Adrenal gland (tissue), 12 donors: Measurements from ENCODE around the gene SLC15A4. TPM values are rescaled to one million over a fixed set of nuclear protein-coding genes. Genes with fewer than 3 reads are reported as not detected.
"Not testable (repeated sequence)": the region's sequence is repeated elsewhere in the genome, so short reads cannot be mapped to it uniquely, and the experiment has no call there.

Source experiments
- DNase-seq, 7 donors: peaks; one replicate each; pipeline ENCODE4 v3.0.0-alpha.2; 2019 to 2020
- H3K27ac ChIP-seq, 5 donors: fragments of 200-600 bp; sonication (generic) in 4 of 5; 1 replicate in 3 of 5; 2 replicates in 2 of 5; pipeline versions ENCODE4 v1.5.1 to v1.8.0; 2016 to 2020; ENCODE audit warnings: mild to moderate bottlenecking in 1 of 5
- H3K27me3 ChIP-seq: fragments of 200-600 bp; 2 replicates; pipeline ENCODE4 v1.8.0; 2021
- H3K36me3 ChIP-seq, 2 donors: fragments of 200-600 bp; replicated peaks in 1 of 2; 1 replicate in 1 of 2; 2 replicates in 1 of 2; pipeline versions ENCODE4 v1.5.1 to v1.8.0; 2018 to 2022
- H3K4me1 ChIP-seq, 2 donors: fragments of 200-600 bp; replicated peaks in 1 of 2; 1 replicate in 1 of 2; 2 replicates in 1 of 2; pipeline versions ENCODE4 v1.5.1 to v1.8.0; 2018 to 2021
- H3K4me3 ChIP-seq, 4 donors: fragments of 200-600 bp; sonication (generic) in 3 of 4; one replicate each; pipeline ENCODE4 v1.5.1; 2016 to 2018
- H3K9me3 ChIP-seq, 3 donors: fragments of 200-600 bp; sonication (generic) in 1 of 3; replicated peaks in 1 of 3; 1 replicate in 2 of 3; 2 replicates in 1 of 3; pipeline versions ENCODE4 v1.5.1 to v1.8.0; 2016 to 2021
- POLR2A ChIP-seq, 2 donors: fragments of 450-650 bp; IDR thresholded peaks; one replicate each; pipeline ENCODE4 v1.6.1; 2017; ENCODE audit warnings: antibody characterized with exemption in 2 of 2, mild to moderate bottlenecking in 2 of 2, moderate library complexity in 1 of 2
- WGBS, 4 donors: extraction: QIAGEN DNeasy Blood & Tissue Kit in 2 of 4; methylation state at CpG; one replicate each; pipeline versions ENCODE4 v1.1.5 to v1.1.7; 2013 to 2017; 5-methylcytosine and 5-hydroxymethylcytosine counted together
- intact Hi-C, 2 donors: fragments of 100-400 bp; cut with DNase I; formaldehyde crosslinking; loops; one replicate each; pipeline versions ENCODE4 v1.14.1 to v1.15.0; 2022 to 2023
- polyA plus RNA-seq, 3 donors: library from polyadenylated mRNA; stranded (reverse); fragments of 200-250 nt in 2 of 3; fragments of 350-450 nt in 1 of 3; fragmentation: Illumina TruSeq in 1 of 3; extraction: RNeasy Lipid Tissue Mini Kit (QIAGEN cat#74804) in 1 of 3; gene quantifications; one replicate each; pipeline ENCODE4 v1.2.3, GENCODE V29; 2013 to 2014
- total RNA-seq, 9 donors: library from RNA; depleted of rRNA in 4 of 9; stranded (reverse); fragments of >200 nt in 4 of 9; fragments of 120-200 nt in 1 of 9; fragmentation: NEBNext Ultra II Directional in 1 of 9; extraction: Animal tissue kit (Norgen Biotek cat#: 25700) in 1 of 9; gene quantifications; one replicate each; pipeline versions ENCODE4 v1.1.0 to v1.2.4, GENCODE V29; 2013 to 2023
- TF ChIP-seq, protein P1 (sequence below), 6 experiments: fragments of 450-650 bp in 4 of 6; fragments of 200-600 bp in 2 of 6; sonication (generic) in 1 of 6; IDR thresholded peaks; 1 replicate in 5 of 6; 2 replicates in 1 of 6; pipeline versions ENCODE4 v1.5.1 to v1.8.0; 2016 to 2021; ENCODE audit warnings: antibody characterized with exemption in 6 of 6, mild to moderate bottlenecking in 2 of 6, moderate library complexity in 1 of 6
- donor health status: healthy with polysubstance abuse.
- donor health status: Bipolar disorder and iron deficiency.
- donor health status: DM: yes; HTN: yes; CAD: no.
- donor health status: DM: no; HTN: no; CAD: no.
- donor health status: DM: no; HTN: no; CAD: no.
- donor health status: DM: yes; HTN: yes; CAD: no.

SLC15A4 gene
- total and polyA plus RNA-seq, 12 donors, result 7.1 to 31.5 (median 16.5) TPM

DNA sequence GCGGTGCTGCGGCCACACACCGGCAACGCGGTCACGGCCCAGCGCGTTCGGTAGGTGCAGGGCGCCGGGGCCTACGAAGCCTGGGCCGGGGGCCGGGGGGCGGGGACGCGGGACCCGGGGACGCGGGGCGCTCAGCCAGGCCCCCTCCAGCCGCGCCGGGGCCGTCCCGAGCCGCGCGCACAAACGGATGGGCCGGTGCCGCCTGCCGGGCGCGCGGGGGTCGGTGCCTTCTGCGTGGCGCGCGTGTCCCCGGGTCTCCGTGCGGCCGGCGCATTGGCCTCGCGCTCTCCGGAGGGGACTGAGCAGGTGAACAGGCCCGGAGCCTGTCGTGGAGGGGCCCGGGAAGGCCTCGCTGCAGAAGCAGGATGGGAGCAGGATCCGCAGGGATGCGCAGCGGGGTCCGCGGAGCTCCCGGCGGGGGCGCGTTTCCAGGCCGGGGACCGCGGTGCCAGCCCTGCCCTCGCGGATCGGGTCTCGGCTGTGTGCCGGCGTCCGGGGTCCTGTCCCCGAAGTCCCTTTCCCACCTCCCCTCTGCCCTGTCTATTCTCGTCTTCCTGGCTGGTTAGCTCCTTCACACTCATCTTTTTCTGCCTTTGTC, 29.9 kb upstream of the SLC15A4 start:
- Histone ChIP-seq H3K9me3 (no peaks in the 10 kb centered on the region), H3K27me3 (peaks cover 12% of the 10 kb centered on the region), H3K36me3 (no peaks in the 10 kb centered on the region), H3K4me3 (peak overlapping the region in 1 of 4 donors; percentile 23), H3K27ac (no peak overlapping the region), H3K4me1 (no peaks in the 10 kb centered on the region)
- 1 to 4% (median 1%) methylated on average over 13 to 74 of the region's 74 CpGs for WGBS, 4 donors
- TF ChIP-seq, protein P1, sequence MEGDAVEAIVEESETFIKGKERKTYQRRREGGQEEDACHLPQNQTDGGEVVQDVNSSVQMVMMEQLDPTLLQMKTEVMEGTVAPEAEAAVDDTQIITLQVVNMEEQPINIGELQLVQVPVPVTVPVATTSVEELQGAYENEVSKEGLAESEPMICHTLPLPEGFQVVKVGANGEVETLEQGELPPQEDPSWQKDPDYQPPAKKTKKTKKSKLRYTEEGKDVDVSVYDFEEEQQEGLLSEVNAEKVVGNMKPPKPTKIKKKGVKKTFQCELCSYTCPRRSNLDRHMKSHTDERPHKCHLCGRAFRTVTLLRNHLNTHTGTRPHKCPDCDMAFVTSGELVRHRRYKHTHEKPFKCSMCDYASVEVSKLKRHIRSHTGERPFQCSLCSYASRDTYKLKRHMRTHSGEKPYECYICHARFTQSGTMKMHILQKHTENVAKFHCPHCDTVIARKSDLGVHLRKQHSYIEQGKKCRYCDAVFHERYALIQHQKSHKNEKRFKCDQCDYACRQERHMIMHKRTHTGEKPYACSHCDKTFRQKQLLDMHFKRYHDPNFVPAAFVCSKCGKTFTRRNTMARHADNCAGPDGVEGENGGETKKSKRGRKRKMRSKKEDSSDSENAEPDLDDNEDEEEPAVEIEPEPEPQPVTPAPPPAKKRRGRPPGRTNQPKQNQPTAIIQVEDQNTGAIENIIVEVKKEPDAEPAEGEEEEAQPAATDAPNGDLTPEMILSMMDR (IDR thresholded peaks at IDR 0.05), result no peak
- TF ChIP-seq POLR2A (IDR thresholded peaks at IDR 0.05), result no peak
- intact Hi-C loops, result no loop called here
- DNase-seq, result no peak

DNA sequence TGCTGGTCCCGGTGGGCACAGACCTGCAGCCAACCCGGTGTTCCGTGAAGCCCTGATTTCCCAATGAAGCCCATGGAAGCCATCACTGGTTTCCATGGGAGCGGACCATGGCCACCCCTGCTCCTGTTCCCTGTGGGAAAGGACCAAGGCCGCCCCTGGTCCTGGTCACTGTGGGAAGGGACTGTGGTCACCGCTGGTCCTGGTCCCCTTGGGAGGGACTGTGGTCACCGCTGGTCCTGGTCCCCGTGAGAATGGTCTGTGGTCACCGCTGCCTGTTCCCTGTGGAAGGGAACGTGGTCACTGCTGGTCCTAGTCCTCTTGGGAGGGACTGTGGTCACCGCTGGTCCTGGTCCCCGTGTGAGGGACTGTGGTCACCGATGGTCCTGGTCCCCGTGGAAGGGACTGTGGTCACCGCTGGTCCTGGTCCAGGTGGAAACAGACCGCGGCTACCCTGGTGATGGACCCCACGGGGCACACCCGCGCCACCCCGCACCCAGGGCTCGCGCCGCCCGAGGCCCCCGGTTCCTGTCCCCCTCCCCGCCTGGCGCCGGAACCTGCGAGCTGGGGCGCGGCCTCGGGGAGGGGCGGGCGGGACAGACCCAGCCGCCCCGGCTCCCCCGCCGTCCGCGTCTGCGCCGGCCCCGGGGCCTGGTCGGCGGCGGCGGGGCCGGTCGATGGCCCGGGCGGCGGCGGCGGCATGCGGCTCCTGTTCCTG, 29.3 kb upstream of the SLC15A4 start, which contains the start of gene GLT1D1:
TSS of gene GLT1D1 (plus strand) at position 594 of the 715 bp plus-strand sequence. CDS start at position 698, 104 bp downstream.
- Histone ChIP-seq H3K36me3 (no peaks in the 10 kb centered on the region), H3K4me3 (peak within 1 kb of the TSS in 1 of 4 donors; percentile 23), H3K4me1 (no peaks in the 10 kb centered on the region), H3K27me3 (peaks cover 12% of the 10 kb centered on the region), H3K27ac (no peak within 1 kb of the TSS), H3K9me3 (no peaks in the 10 kb centered on the region)
- TF ChIP-seq, protein P1 (IDR thresholded peaks at IDR 0.05), result no peak
- no peak for TF ChIP-seq POLR2A (IDR thresholded peaks at IDR 0.05)
- intact Hi-C loops, result no loop called here
- no peak for DNase-seq
- WGBS, 4 donors, result 3 to 70% (median 23%) methylated on average over 2 to 56 of the region's 56 CpGs

DNA sequence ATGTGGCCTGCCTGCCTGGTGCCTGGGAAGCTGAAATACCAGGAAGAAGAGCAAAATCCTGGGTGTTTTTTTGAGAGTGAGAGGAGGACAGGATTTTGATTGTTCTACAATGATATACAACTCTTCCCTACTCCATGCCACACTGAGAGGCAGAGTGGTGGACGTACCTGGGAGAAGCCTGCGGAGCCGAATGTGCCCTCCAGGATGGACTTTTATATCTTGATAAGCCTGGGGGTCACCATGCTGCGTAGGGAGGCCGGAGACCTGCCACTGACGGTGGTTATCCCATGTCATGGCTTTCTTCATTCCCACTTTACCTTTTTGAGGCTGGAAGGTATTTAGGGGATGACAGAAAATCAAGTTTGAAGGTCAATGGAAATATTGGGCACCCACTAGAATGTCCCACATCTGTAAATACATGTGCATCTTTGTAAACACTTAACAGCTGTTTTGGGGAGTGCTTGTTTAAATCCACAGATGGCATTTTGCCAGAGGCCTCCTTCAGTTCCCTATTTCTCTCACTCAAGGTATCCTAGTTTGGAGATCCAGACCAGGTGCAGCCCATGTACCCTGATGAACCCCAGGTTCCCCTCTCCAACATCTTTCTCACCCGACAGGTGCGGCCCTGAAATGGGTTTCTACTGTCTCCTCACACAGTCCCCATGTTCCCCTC, 28.4 kb upstream of the SLC15A4 start:
- no peak overlapping the region for H3K27ac ChIP-seq
- H3K4me3 ChIP-seq, result no peak overlapping the region
- no peak for DNase-seq
- no peaks in the 10 kb centered on the region for H3K36me3 ChIP-seq
- 66 to 79% (median 74%) methylated on average over 8 of the region's 8 CpGs for WGBS, 4 donors
- H3K9me3 ChIP-seq, result no peaks in the 10 kb centered on the region
- H3K4me1 ChIP-seq, result no peaks in the 10 kb centered on the region
- intact Hi-C loops, result no loop called here
- H3K27me3 ChIP-seq, result peaks cover 12% of the 10 kb centered on the region
- no peak for TF ChIP-seq POLR2A (IDR thresholded peaks at IDR 0.05)
- TF ChIP-seq, protein P1 (IDR thresholded peaks at IDR 0.05), result no peak

DNA sequence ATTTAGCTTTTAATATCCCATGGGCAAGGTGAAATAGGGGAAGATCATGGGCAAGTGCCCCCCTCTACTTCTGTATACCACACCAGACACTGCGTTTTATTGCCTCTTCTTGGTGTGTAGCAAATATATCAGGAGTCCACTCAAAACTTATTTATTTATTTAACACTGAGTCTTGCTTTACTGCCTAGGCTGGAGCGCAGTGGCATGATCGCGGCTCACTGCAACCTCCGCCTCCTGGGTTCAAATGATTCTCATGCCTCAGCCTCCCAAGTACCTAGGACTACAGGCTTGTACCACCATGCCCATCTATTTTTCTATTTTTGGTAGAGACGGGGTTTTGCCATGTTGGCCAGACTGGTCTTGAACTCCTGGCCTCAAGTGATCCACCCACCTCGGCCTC, 27.7 kb upstream of the SLC15A4 start:
- H3K4me3 ChIP-seq, H3K4me1 ChIP-seq, H3K27ac ChIP-seq, H3K36me3 ChIP-seq, DNase-seq, intact Hi-C loops, H3K9me3 ChIP-seq: not testable (repeated sequence)
- peaks cover 12% of the 10 kb centered on the region for H3K27me3 ChIP-seq
- WGBS, 4 donors, result 71 to 82% (median 76%) methylated on average over 7 of the region's 7 CpGs
